SK-N-SH (cell line): ENCODE measurements around the gene BAIAP2. TPM values are rescaled to one million over a fixed set of nuclear protein-coding genes. Genes with fewer than 3 reads are reported as not detected.

Source experiments
- CTCF ChIA-PET: fragments of 300-600, 350-600 bp; formaldehyde crosslinking; extraction: SDS; loops from one replicate; lab custom pipeline; 2021; lab: Yijun Ruan, JAX
- POLR2A ChIA-PET: fragments of 350-600 bp; sonication (Branson Sonifier 250); formaldehyde crosslinking; extraction: SDS; loops from one replicate; lab custom pipeline; 2020; ENCODE audit warnings: antibody characterized with exemption, inconsistent platforms; lab: Yijun Ruan, JAX
- DNase-seq: peaks from one replicate; pipeline ENCODE4 v3.0.0; 2012
- H2AFZ ChIP-seq: fragments of 200-600 bp; sonication (generic); 2 replicates; pipeline ENCODE4 v1.8.1; 2016; ENCODE audit warnings: antibody characterized with exemption, mild to moderate bottlenecking, low read depth
- H3F3A ChIP-seq: fragments of 200-600 bp; sonication (generic); replicated peaks from 2 replicates; pipeline ENCODE3; 2016; ENCODE audit warnings: antibody characterized with exemption, mild to moderate bottlenecking; ENCODE audit not compliant: insufficient read depth
- H3K27ac ChIP-seq, 2 experiments: fragments of 200-500 bp in 1 of 2; fragments of 200-600 bp in 1 of 2; sonication (Bioruptor generic) in 1 of 2; sonication (generic), shearing (Covaris generic) in 1 of 2; 2 replicates each; pipeline versions ENCODE4 v1.5.1 to v1.6.1; 2014 to 2016; ENCODE audit warnings: low read depth in 2 of 2, inconsistent platforms in 1 of 2, low read length in 1 of 2, mild to moderate bottlenecking in 1 of 2, mixed read lengths in 1 of 2
- H3K27me3 ChIP-seq: fragments of 200-600 bp; sonication (generic), shearing (Covaris generic); 2 replicates; pipeline ENCODE4 v1.6.1; 2016; ENCODE audit warnings: mixed run types; ENCODE audit not compliant: insufficient read depth
- H3K36me3 ChIP-seq, 2 experiments: fragments of 200-500 bp in 1 of 2; fragments of 200-600 bp in 1 of 2; sonication (Bioruptor generic) in 1 of 2; sonication (generic) in 1 of 2; replicated peaks in 1 of 2; 2 replicates each; pipeline versions ENCODE3 to v1.5.1; 2014 to 2016; ENCODE audit warnings: low read length in 1 of 2, mild to moderate bottlenecking in 1 of 2; ENCODE audit not compliant: insufficient read depth in 2 of 2, control insufficient read depth in 1 of 2
- H3K4me1 ChIP-seq, 2 experiments: fragments of 200-500 bp in 1 of 2; fragments of 200-600 bp in 1 of 2; sonication (Bioruptor generic) in 1 of 2; sonication (generic), shearing (Covaris generic) in 1 of 2; 2 replicates each; pipeline versions ENCODE4 v1.5.1 to v1.6.1; 2014 to 2016; ENCODE audit warnings: low read depth in 1 of 2, low read length in 1 of 2, mixed run types in 1 of 2; ENCODE audit not compliant: insufficient read depth in 2 of 2, control insufficient read depth in 1 of 2
- H3K4me2 ChIP-seq: fragments of 200-600 bp; sonication (generic), shearing (Covaris generic); 2 replicates; pipeline ENCODE4 v1.6.1; 2017; ENCODE audit warnings: mixed run types
- H3K4me3 ChIP-seq, 2 experiments: fragments of 200-500 bp in 1 of 2; fragments of 200-600 bp in 1 of 2; sonication (Bioruptor generic) in 1 of 2; sonication (generic), shearing (Covaris generic) in 1 of 2; 2 replicates each; pipeline versions ENCODE4 v1.5.1 to v1.8.1; 2014 to 2016; ENCODE audit warnings: low read depth in 2 of 2, inconsistent platforms in 1 of 2, low read length in 1 of 2, mild to moderate bottlenecking in 1 of 2, mixed read lengths in 1 of 2, moderate library complexity in 1 of 2
- H3K79me2 ChIP-seq: fragments of 200-600 bp; sonication (generic); 2 replicates; pipeline ENCODE4 v1.8.1; 2017; ENCODE audit warnings: mild to moderate bottlenecking; ENCODE audit not compliant: insufficient read depth
- H3K9ac ChIP-seq: fragments of 200-600 bp; sonication (generic); 2 replicates; pipeline ENCODE4 v1.6.1; 2017; ENCODE audit warnings: mixed run types
- H3K9me2 ChIP-seq: fragments of 200-600 bp; sonication (generic); 2 replicates; pipeline ENCODE4 v1.6.1; 2017; ENCODE audit warnings: mixed run types
- H3K9me3 ChIP-seq: fragments of 200-600 bp; sonication (generic); 2 replicates; pipeline ENCODE4 v1.6.1; 2017; ENCODE audit warnings: mixed run types, mild to moderate bottlenecking, moderate library complexity
- H4K20me1 ChIP-seq: fragments of 200-600 bp; sonication (generic); 2 replicates; pipeline ENCODE4 v1.6.1; 2017; ENCODE audit warnings: mild to moderate bottlenecking, mixed run types; ENCODE audit not compliant: insufficient read depth
- CTCF ChIP-seq: fragments of 200-600 bp; sonication (generic); IDR thresholded peaks from 2 replicates; pipeline ENCODE4 v1.6.1; 2017; ENCODE audit warnings: antibody characterized with exemption, mild to moderate bottlenecking, moderate library complexity
- EZH2phosphoT487 ChIP-seq: fragments of 200-600 bp; sonication (generic); IDR thresholded peaks from 2 replicates; pipeline ENCODE4 v1.6.1; 2017; ENCODE audit warnings: low read depth, mixed run types, mild to moderate bottlenecking, antibody characterized with exemption, moderate library complexity, borderline replicate concordance
- FOSL2 ChIP-seq: IDR thresholded peaks from 2 replicates; pipeline ENCODE4 v1.4.0; 2012; ENCODE audit warnings: low read depth, mild to moderate bottlenecking, moderate library complexity, borderline replicate concordance
- FOXJ3 ChIP-seq: sonication (generic); formaldehyde crosslinking; IDR thresholded peaks from 2 replicates; pipeline ENCODE4 v1.5.1; 2020; ENCODE audit warnings: mild to moderate bottlenecking, missing genetic modification reagents
- MEF2A ChIP-seq: IDR thresholded peaks from 2 replicates; pipeline ENCODE4 v1.4.0; 2012; ENCODE audit warnings: low read depth, borderline replicate concordance
- MXI1 ChIP-seq: IDR thresholded peaks from 2 replicates; pipeline ENCODE4 v1.6.1; 2012; ENCODE audit warnings: mild to moderate bottlenecking, low read depth, low read length, improper control_type of control experiment
- NFIC ChIP-seq: IDR thresholded peaks from 2 replicates; pipeline ENCODE4 v1.4.0; 2012; ENCODE audit warnings: borderline replicate concordance
- NRF1 ChIP-seq: IDR thresholded peaks from 2 replicates; pipeline ENCODE4 v1.6.1; 2012; ENCODE audit warnings: low read depth, mild to moderate bottlenecking, low read length
- PBX3 ChIP-seq: IDR thresholded peaks from 2 replicates; pipeline ENCODE4; 2012
- POLR2AphosphoS5 ChIP-seq: IDR thresholded peaks from 2 replicates; pipeline ENCODE4 v1.6.1; 2012; ENCODE audit warnings: low read depth, low read length
- REST ChIP-seq: IDR thresholded peaks from 2 replicates; pipeline ENCODE4 v1.6.1; 2012; ENCODE audit warnings: mild to moderate bottlenecking, low read depth, low read length, moderate library complexity
- RFX5 ChIP-seq: IDR thresholded peaks from 2 replicates; pipeline ENCODE4 v1.6.1; 2012; ENCODE audit warnings: mild to moderate bottlenecking, improper control_type of control experiment, low read length
- SIN3A ChIP-seq: IDR thresholded peaks from 2 replicates; pipeline ENCODE4 v1.6.1; 2012; ENCODE audit warnings: low read depth, mild to moderate bottlenecking, low read length, moderate library complexity, borderline replicate concordance
- TAF1 ChIP-seq: IDR thresholded peaks from 2 replicates; pipeline ENCODE4 v1.6.1; 2012; ENCODE audit warnings: low read depth, mild to moderate bottlenecking, low read length, moderate library complexity, borderline replicate concordance
- ZBTB33 ChIP-seq: IDR thresholded peaks from 2 replicates; pipeline ENCODE4 v1.4.0; 2012; ENCODE audit warnings: low read depth, borderline replicate concordance
- WGBS: methylation state at CpG from one replicate; pipeline ENCODE4 v1.1.6; 2017; ENCODE audit warnings: low lambda C conversion rate; 5-methylcytosine and 5-hydroxymethylcytosine counted together
- polyA plus RNA-seq, 3 experiments: library from polyadenylated mRNA; depleted of rRNA; stranded (reverse); fragments of >200 nt; gene quantifications; 2 replicates each; pipeline ENCODE4 v1.2.3, GENCODE V29; 2012

BAIAP2 gene
- polyA plus RNA-seq, 1 of the 3 experiments (the other 2 are of a cell fraction), result 19.8 TPM

- ChIA-PET POLR2A (no interaction called here), CTCF (interaction anchor here (0.9 to 13.0 kb wide), 8 partner anchors 9 to 139 kb away, joined by 3 to 177 read pairs (median 11); partner anchors contain the start of gene TEPSIN)
- no peaks in the 10 kb centered on the region for H3K27me3 ChIP-seq
- H2AFZ ChIP-seq, result no peak overlapping the region
- H3K4me3 ChIP-seq, result no peak overlapping the region
- no peaks in the 10 kb centered on the region for H3K9me2 ChIP-seq
- H4K20me1 ChIP-seq, result no peaks in the 10 kb centered on the region
- H3K36me3 ChIP-seq, result no peaks in the 10 kb centered on the region
- 87% methylated on average over 17 of the region's 21 CpGs for WGBS
- H3K4me2 ChIP-seq, result no peak overlapping the region
- peak; percentile 70 for DNase-seq
- no peaks in the 10 kb centered on the region for H3F3A ChIP-seq
- no peak overlapping the region for H3K27ac ChIP-seq
- H3K4me1 ChIP-seq, result peaks cover 0 to 45% of the 10 kb centered on the region in 2 experiments; a peak in 1 of 4 replicates
- H3K9ac ChIP-seq, result no peak overlapping the region
- H3K79me2 ChIP-seq, result no peaks in the 10 kb centered on the region
- no peaks in the 10 kb centered on the region for H3K9me3 ChIP-seq
- TF ChIP-seq NRF1, result no peak
- TF ChIP-seq NFIC, result no peak
- TF ChIP-seq EZH2phosphoT487, result no peak
- no peak for TF ChIP-seq RFX5
- no peak for TF ChIP-seq ZBTB33
- TF ChIP-seq TAF1, result no peak
- no peak for TF ChIP-seq CTCF
- no peak for TF ChIP-seq SIN3A
- no peak for TF ChIP-seq POLR2AphosphoS5
These were observed 78.3 kb downstream of the BAIAP2 start for GRCh38 chr17:81113158-81113724.

GRCh38 chr17:81114351-81115093, 79.6 kb downstream of the BAIAP2 start:
- H4K20me1 ChIP-seq, result no peaks in the 10 kb centered on the region
- WGBS, result 86% methylated on average over 14 of the region's 19 CpGs
- POLR2A ChIA-PET, result interaction anchor here (0.7 to 1.9 kb wide), 2 partner anchors 10 to 132 kb away, joined by 3 to 5 read pairs; no protein-coding TSS in a partner anchor
- no peak overlapping the region for H3K4me3 ChIP-seq
- H3K9me2 ChIP-seq, result no peaks in the 10 kb centered on the region
- peaks cover 0 to 45% of the 10 kb centered on the region in 2 experiments; a peak in 1 of 4 replicates for H3K4me1 ChIP-seq
- no peak overlapping the region for H3K4me2 ChIP-seq
- H3K79me2 ChIP-seq, result no peaks in the 10 kb centered on the region
- H2AFZ ChIP-seq, result no peak overlapping the region
- peak overlapping the region in 1 of 2 experiments; percentile 30; a peak in 1 of 4 replicates for H3K27ac ChIP-seq
- H3K9me3 ChIP-seq, result no peaks in the 10 kb centered on the region
- no peaks in the 10 kb centered on the region for H3K36me3 ChIP-seq
- DNase-seq, result no peak
- CTCF ChIA-PET, result interaction anchor here (0.5 to 13.0 kb wide), 12 partner anchors 11 to 140 kb away, joined by 3 to 177 read pairs (median 4); partner anchors contain the start of genes BAIAP2, NDUFAF8 and TEPSIN
- H3K9ac ChIP-seq, result no peak overlapping the region
- no peaks in the 10 kb centered on the region for H3F3A ChIP-seq
- H3K27me3 ChIP-seq, result no peaks in the 10 kb centered on the region
- TF ChIP-seq POLR2AphosphoS5, result no peak
- no peak for TF ChIP-seq REST
- no peak for TF ChIP-seq MEF2A
- no peak for TF ChIP-seq PBX3
- no peak for TF ChIP-seq MXI1
- TF ChIP-seq FOSL2, result no peak
- no peak for TF ChIP-seq FOXJ3 (CRISPR knock-in tag)
- no peak for TF ChIP-seq NFIC
